Suprapubic skin (tissue), 4 donors: ENCODE results near the gene GPX2.

Experiments
- CTCF ChIP-seq, 2 donors: fragments of 200-600 bp in 1 of 2; fragments of 450-650 bp in 1 of 2; sonication (generic) in 1 of 2; IDR thresholded peaks; one replicate each; pipeline ENCODE4 v1.5.1; 2016 to 2019; ENCODE audit warnings: antibody characterized with exemption in 2 of 2, mild to moderate bottlenecking in 1 of 2, moderate library complexity in 1 of 2
- POLR2A ChIP-seq, 2 donors: fragments of 450-650 bp; IDR thresholded peaks; one replicate each; pipeline ENCODE4 v1.6.1; 2017; ENCODE audit warnings: antibody characterized with exemption in 2 of 2, mild to moderate bottlenecking in 2 of 2, moderate library complexity in 2 of 2
- POLR2AphosphoS5 ChIP-seq, 3 donors: sonication (generic); formaldehyde crosslinking; IDR thresholded peaks; one replicate each; pipeline ENCODE4 v1.6.1; 2017; ENCODE audit warnings: antibody characterized with exemption in 3 of 3

- TF ChIP-seq CTCF (IDR thresholded peaks at IDR 0.05) (no peak), POLR2A (IDR thresholded peaks at IDR 0.05) (no peak), POLR2AphosphoS5 (IDR thresholded peaks at IDR 0.05) (no peak)
Observed at GRCh38 chr14:64935508-64935907, 7.0 kb downstream of the GPX2 start.
